OCI-LY1 (cell line): Measurements from ENCODE around the gene ZNF100.

Source experiments
- H2AFZ ChIP-seq: fragments of 200-600 bp; sonication (generic), shearing (Covaris generic); 2 replicates; pipeline ENCODE4 v1.6.0; 2014; ENCODE audit warnings: antibody characterized with exemption, mild to moderate bottlenecking, low read length
- H3F3A ChIP-seq: fragments of 200-600 bp; sonication (generic), shearing (Covaris generic); 2 replicates; pipeline ENCODE4 v1.6.0; 2014; ENCODE audit warnings: mild to moderate bottlenecking, antibody characterized with exemption, low read length, moderate library complexity; ENCODE audit not compliant: insufficient read depth
- H3K27ac ChIP-seq: fragments of 200-600 bp; sonication (generic); 2 replicates; pipeline ENCODE4 v1.5.1; 2014; ENCODE audit warnings: low read length, mixed run types, mild to moderate bottlenecking, low read depth; ENCODE audit not compliant: poor library complexity, severe bottlenecking
- H3K27me3 ChIP-seq: fragments of 200-600 bp; sonication (generic); 2 replicates; pipeline ENCODE4 v1.6.0; 2014; ENCODE audit warnings: antibody characterized with exemption, mild to moderate bottlenecking, low read length, moderate library complexity; ENCODE audit not compliant: insufficient read depth
- H3K36me3 ChIP-seq: fragments of 200-600 bp; sonication (generic); 2 replicates; pipeline ENCODE4 v1.6.1; 2014; ENCODE audit warnings: mild to moderate bottlenecking, antibody characterized with exemption, low read length, moderate library complexity, mixed read lengths; ENCODE audit not compliant: insufficient read depth
- H3K4me1 ChIP-seq: fragments of 200-600 bp; sonication (generic); 2 replicates; pipeline ENCODE4 v1.5.1; 2014; ENCODE audit warnings: mild to moderate bottlenecking, low read length, moderate library complexity; ENCODE audit not compliant: insufficient read depth, severe bottlenecking
- H3K4me2 ChIP-seq: fragments of 200-600 bp; sonication (generic), shearing (Covaris generic); 2 replicates; pipeline ENCODE4 v1.6.1; 2014; ENCODE audit warnings: low read length
- H3K4me3 ChIP-seq: fragments of 200-600 bp; sonication (generic); 2 replicates; pipeline ENCODE4 v1.5.1; 2014; ENCODE audit warnings: low read length, low read depth, mild to moderate bottlenecking, mixed read lengths; ENCODE audit not compliant: poor library complexity, severe bottlenecking
- H3K79me2 ChIP-seq: fragments of 200-600 bp; shearing (Covaris generic); 2 replicates; pipeline ENCODE4 v1.6.1; 2016; ENCODE audit warnings: mixed run types, low read length, mixed read lengths; ENCODE audit not compliant: insufficient read depth
- H3K9ac ChIP-seq: fragments of 200-600 bp; sonication (generic), shearing (Covaris generic); 2 replicates; pipeline ENCODE4 v1.6.1; 2014; ENCODE audit warnings: mild to moderate bottlenecking, low read length, mixed read lengths
- H3K9me2 ChIP-seq: fragments of 200-600 bp; sonication (generic), shearing (Covaris generic); 2 replicates; pipeline ENCODE4 v1.6.1; 2014; ENCODE audit warnings: low read depth, mild to moderate bottlenecking, low read length, mixed read lengths
- H3K9me3 ChIP-seq: fragments of 200-600 bp; shearing (Covaris generic); 2 replicates; pipeline ENCODE4 v1.6.1; 2014; ENCODE audit warnings: low read length, mixed read lengths
- H4K20me1 ChIP-seq: fragments of 200-600 bp; sonication (generic), shearing (Covaris generic); 2 replicates; pipeline ENCODE4 v1.6.0; 2016; ENCODE audit warnings: mild to moderate bottlenecking, low read length; ENCODE audit not compliant: insufficient read depth
- EZH2 ChIP-seq: fragments of 200-600 bp; sonication (generic), shearing (Covaris generic); IDR thresholded peaks from 2 replicates; pipeline ENCODE4 v1.8.0; 2017; ENCODE audit warnings: borderline replicate concordance, mixed run types, mild to moderate bottlenecking, antibody characterized with exemption, low read length, moderate library complexity, mixed read lengths
- TF ChIP-seq, protein P1 (sequence below): fragments of 200-600 bp; sonication (generic), shearing (Covaris generic); IDR thresholded peaks from 2 replicates; pipeline ENCODE4 v1.5.1; 2017; ENCODE audit warnings: mild to moderate bottlenecking, antibody characterized with exemption, low read length, moderate library complexity, mixed read lengths

Gene ZNF100

DNA sequence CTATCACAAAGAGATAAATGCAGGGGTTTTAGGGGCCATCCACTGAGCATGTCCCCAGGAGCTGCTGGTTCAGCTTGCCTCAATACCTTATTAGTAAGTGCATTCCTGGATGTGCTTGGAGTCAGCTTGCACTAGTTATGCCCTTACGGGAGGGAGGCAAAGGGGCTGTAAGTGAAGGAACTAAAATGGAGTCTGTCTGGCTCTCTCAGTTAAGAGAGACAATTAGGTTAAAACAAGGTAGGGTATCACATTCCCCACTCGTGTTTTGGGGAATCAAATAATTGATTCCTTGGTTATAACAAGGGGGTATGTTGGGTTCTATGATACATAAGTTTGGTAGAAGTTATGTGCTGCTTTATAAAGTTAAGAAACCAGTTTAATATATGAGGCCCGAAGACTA, 78.9 kb downstream of the ZNF100 start:
- no peak overlapping the region for H2AFZ ChIP-seq
- H3K27ac ChIP-seq = no peak overlapping the region
- no peaks in the 10 kb centered on the region for H3K36me3 ChIP-seq
- no peak overlapping the region for H3K4me3 ChIP-seq
- no peaks in the 10 kb centered on the region for H3K27me3 ChIP-seq
- TF ChIP-seq EZH2 = no peak
- TF ChIP-seq, protein P1, sequence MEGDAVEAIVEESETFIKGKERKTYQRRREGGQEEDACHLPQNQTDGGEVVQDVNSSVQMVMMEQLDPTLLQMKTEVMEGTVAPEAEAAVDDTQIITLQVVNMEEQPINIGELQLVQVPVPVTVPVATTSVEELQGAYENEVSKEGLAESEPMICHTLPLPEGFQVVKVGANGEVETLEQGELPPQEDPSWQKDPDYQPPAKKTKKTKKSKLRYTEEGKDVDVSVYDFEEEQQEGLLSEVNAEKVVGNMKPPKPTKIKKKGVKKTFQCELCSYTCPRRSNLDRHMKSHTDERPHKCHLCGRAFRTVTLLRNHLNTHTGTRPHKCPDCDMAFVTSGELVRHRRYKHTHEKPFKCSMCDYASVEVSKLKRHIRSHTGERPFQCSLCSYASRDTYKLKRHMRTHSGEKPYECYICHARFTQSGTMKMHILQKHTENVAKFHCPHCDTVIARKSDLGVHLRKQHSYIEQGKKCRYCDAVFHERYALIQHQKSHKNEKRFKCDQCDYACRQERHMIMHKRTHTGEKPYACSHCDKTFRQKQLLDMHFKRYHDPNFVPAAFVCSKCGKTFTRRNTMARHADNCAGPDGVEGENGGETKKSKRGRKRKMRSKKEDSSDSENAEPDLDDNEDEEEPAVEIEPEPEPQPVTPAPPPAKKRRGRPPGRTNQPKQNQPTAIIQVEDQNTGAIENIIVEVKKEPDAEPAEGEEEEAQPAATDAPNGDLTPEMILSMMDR = no peak
- H3F3A ChIP-seq = no peaks in the 10 kb centered on the region
- no peaks in the 10 kb centered on the region for H3K9me3 ChIP-seq
- no peaks in the 10 kb centered on the region for H3K9me2 ChIP-seq
- no peak overlapping the region for H3K9ac ChIP-seq
- H3K4me1 ChIP-seq = no peaks in the 10 kb centered on the region
- no peak overlapping the region for H3K4me2 ChIP-seq
- H3K79me2 ChIP-seq = no peaks in the 10 kb centered on the region
- no peaks in the 10 kb centered on the region for H4K20me1 ChIP-seq

DNA sequence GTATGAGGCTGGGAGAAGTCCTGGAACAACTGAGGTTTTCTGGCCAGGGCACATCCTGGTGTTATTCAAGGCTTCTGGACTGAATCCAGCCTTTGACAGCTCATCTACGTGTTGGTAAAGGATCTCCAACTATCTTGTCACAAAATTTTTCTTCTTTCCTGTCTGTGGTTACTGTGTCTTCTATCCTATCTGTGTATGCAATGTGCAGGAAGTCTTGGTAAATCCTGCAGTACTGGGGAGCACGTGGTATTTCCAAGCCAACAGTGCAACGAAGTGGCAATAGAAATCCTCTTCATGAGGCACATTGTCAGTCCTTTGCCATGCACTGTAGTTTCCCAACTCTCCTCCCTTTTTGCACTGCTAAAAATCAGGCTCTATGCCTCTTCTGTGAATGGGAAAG, 86.7 kb downstream of the ZNF100 start:
- H3F3A ChIP-seq = no peaks in the 10 kb centered on the region
- no peaks in the 10 kb centered on the region for H3K9me3 ChIP-seq
- no peak overlapping the region for H3K27ac ChIP-seq
- H3K79me2 ChIP-seq = no peaks in the 10 kb centered on the region
- H3K9me2 ChIP-seq = no peaks in the 10 kb centered on the region
- H3K4me2 ChIP-seq = no peak overlapping the region
- H3K36me3 ChIP-seq = no peaks in the 10 kb centered on the region
- no peaks in the 10 kb centered on the region for H4K20me1 ChIP-seq
- H3K9ac ChIP-seq = no peak overlapping the region
- TF ChIP-seq, protein P1 = no peak
- TF ChIP-seq EZH2 = no peak
- H3K4me1 ChIP-seq = no peaks in the 10 kb centered on the region
- H3K4me3 ChIP-seq = no peak overlapping the region
- no peak overlapping the region for H2AFZ ChIP-seq
- no peaks in the 10 kb centered on the region for H3K27me3 ChIP-seq

DNA sequence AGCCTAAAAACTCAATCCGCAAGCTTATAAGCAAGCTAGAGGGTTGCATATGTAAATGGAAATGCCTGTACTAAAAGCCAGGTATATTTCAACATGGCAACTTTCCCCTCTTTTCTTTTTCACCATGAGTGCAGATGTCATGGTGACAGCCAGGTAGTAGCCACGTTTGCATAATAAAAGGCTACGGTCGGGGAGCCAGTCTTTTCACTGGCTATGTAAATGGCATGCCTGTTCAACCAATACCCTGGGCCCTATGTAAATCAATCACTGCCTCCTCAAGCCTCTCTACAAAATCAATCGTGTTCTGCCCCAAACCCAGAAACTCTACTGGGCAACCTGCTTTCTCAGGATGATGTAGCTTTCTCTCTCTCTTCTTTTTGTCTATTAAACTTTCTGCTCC, 87.4 kb downstream of the ZNF100 start:
- H3K27ac ChIP-seq = no peak overlapping the region
- no peak overlapping the region for H2AFZ ChIP-seq
- no peak overlapping the region for H3K4me3 ChIP-seq
- H3K36me3 ChIP-seq = no peaks in the 10 kb centered on the region
- H3K9ac ChIP-seq = no peak overlapping the region
- no peak overlapping the region for H3K4me2 ChIP-seq
- H3F3A ChIP-seq = no peaks in the 10 kb centered on the region
- no peaks in the 10 kb centered on the region for H4K20me1 ChIP-seq
- no peaks in the 10 kb centered on the region for H3K9me3 ChIP-seq
- no peaks in the 10 kb centered on the region for H3K27me3 ChIP-seq
- TF ChIP-seq, protein P1 = no peak
- TF ChIP-seq EZH2 = no peak
- H3K9me2 ChIP-seq = no peaks in the 10 kb centered on the region
- no peaks in the 10 kb centered on the region for H3K4me1 ChIP-seq
- no peaks in the 10 kb centered on the region for H3K79me2 ChIP-seq
